HepG2 (cell line): ENCODE results near the gene PPM1M. TPM values are rescaled to one million over a fixed set of nuclear protein-coding genes. Genes with fewer than 3 reads are reported as not detected.

Experiments
- ATAC-seq: fragments of 200-7000 bp; cut with Tn5 transposase; 3 replicates; pipeline ENCODE4 v1.9.1; 2020; ENCODE audit warnings: mild to moderate bottlenecking, moderate library complexity
- BruUV-seq: library from RNA; stranded (reverse); fragments of 400-500 nt; replicated peaks from 2 replicates; lab custom pipeline; 2021; lab: Mats Ljungman, UMichigan
- CTCF ChIA-PET: fragments of 300-600 bp; formaldehyde crosslinking; extraction: SDS; loops from one replicate; lab custom pipeline; 2021; ENCODE audit warnings: low total read pairs, inconsistent platforms, low intra/inter-chr PET ratio; lab: Yijun Ruan, JAX
- POLR2A ChIA-PET: fragments of 350-600 bp; sonication (Branson Sonifier 250); formaldehyde crosslinking; loops from one replicate; lab custom pipeline; 2020; ENCODE audit warnings: antibody characterized with exemption, inconsistent platforms; lab: Yijun Ruan, JAX
- DNase-seq: peaks from one replicate; pipeline ENCODE4 v3.0.0-alpha.2; 2015; ENCODE audit warnings: low spot score
- FAIRE-seq: peaks from 3 replicates; lab custom pipeline; 2011; peaks lifted over from hg19 to GRCh38; lab: Jason Lieb, UNC
- H2AFZ ChIP-seq: one replicate; pipeline ENCODE4 v1.6.1; 2011; ENCODE audit warnings: low read length, inconsistent platforms
- H3K27ac ChIP-seq: fragments of 300-600 bp; 3 replicates; pipeline ENCODE4 v1.8.0; 2011; ENCODE audit warnings: mixed run types, mild to moderate bottlenecking, mixed read lengths, low read length, inconsistent platforms; ENCODE audit not compliant: insufficient read depth; ENCODE audit errors: extremely low read length
- H3K27me3 ChIP-seq, 2 experiments: fragments of 200-600 bp in 1 of 2; 2 replicates in 1 of 2; 3 replicates in 1 of 2; pipeline versions ENCODE4 v1.6.0 to v1.8.0; 2011; ENCODE audit warnings: low read length in 2 of 2, mild to moderate bottlenecking in 2 of 2, moderate library complexity in 2 of 2, inconsistent platforms in 1 of 2; ENCODE audit not compliant: insufficient read depth in 2 of 2, control insufficient read depth in 1 of 2
- H3K36me3 ChIP-seq, 2 experiments: fragments of 200-600 bp in 1 of 2; replicated peaks in 1 of 2; 2 replicates in 1 of 2; 3 replicates in 1 of 2; pipeline versions ENCODE4 v1.5.1 to v1.8.0; 2011; ENCODE audit warnings: low read length in 2 of 2, inconsistent platforms in 1 of 2; ENCODE audit not compliant: insufficient read depth in 2 of 2, control insufficient read depth in 1 of 2
- H3K4me1 ChIP-seq: 2 replicates; pipeline ENCODE4 v1.5.1; 2012; ENCODE audit warnings: low read length, inconsistent platforms; ENCODE audit not compliant: insufficient read depth
- H3K4me2 ChIP-seq: 2 replicates; pipeline ENCODE4 v1.6.0; 2011; ENCODE audit warnings: low read depth, low read length, inconsistent platforms
- H3K4me3 ChIP-seq, 3 experiments: fragments of 200-600 bp in 1 of 3; sonication (generic), shearing (Covaris generic) in 1 of 3; replicated peaks in 1 of 3; 2 replicates each; pipeline ENCODE4 v1.5.1; 2011 to 2016; ENCODE audit warnings: low read length in 3 of 3, inconsistent platforms in 2 of 3, low read depth in 2 of 3, mild to moderate bottlenecking in 2 of 3, control low read depth in 1 of 3, mixed read lengths in 1 of 3; ENCODE audit not compliant: insufficient read depth in 1 of 3
- H3K79me2 ChIP-seq: one replicate; pipeline ENCODE4 v1.6.1; 2011; ENCODE audit warnings: low read length, inconsistent platforms; ENCODE audit not compliant: insufficient read depth
- H3K9ac ChIP-seq: 2 replicates; pipeline ENCODE4 v1.6.0; 2011; ENCODE audit warnings: mild to moderate bottlenecking, low read depth, low read length, inconsistent platforms; ENCODE audit not compliant: insufficient read depth
- H3K9me3 ChIP-seq: 2 replicates; pipeline ENCODE4 v1.5.1; 2012; ENCODE audit warnings: mild to moderate bottlenecking, low read length
- H4K20me1 ChIP-seq: 2 replicates; pipeline ENCODE4 v1.6.0; 2011; ENCODE audit warnings: inconsistent platforms, mild to moderate bottlenecking, low read length, moderate library complexity; ENCODE audit not compliant: insufficient read depth
- AGO2 ChIP-seq: fragments of 200-400 bp; formaldehyde crosslinking; optimal IDR thresholded peaks from 2 replicates; pipeline ENCODE3; 2017; ENCODE audit warnings: mild to moderate bottlenecking, low read depth, low read length, moderate library complexity
- MYC ChIP-seq: sonication (generic); formaldehyde crosslinking; IDR thresholded peaks from 2 replicates; pipeline ENCODE4 v1.9.0; 2021; ENCODE audit warnings: missing genetic modification reagents, borderline replicate concordance
- NFATC3 ChIP-seq: sonication (generic); formaldehyde crosslinking; IDR thresholded peaks from 2 replicates; pipeline ENCODE4 v1.5.1; 2020; ENCODE audit warnings: mild to moderate bottlenecking, missing genetic modification reagents
- RBM22 ChIP-seq: fragments of 200-400 bp; formaldehyde crosslinking; optimal IDR thresholded peaks from 2 replicates; pipeline ENCODE3; 2017; ENCODE audit warnings: mild to moderate bottlenecking, low read length, moderate library complexity
- RFX1 ChIP-seq: fragments of 450-650 bp; IDR thresholded peaks from 2 replicates; pipeline ENCODE4 v1.6.1; 2017
- SCMH1 ChIP-seq: sonication (generic); formaldehyde crosslinking; IDR thresholded peaks from 2 replicates; pipeline ENCODE4 v1.9.0; 2021; ENCODE audit warnings: missing genetic modification reagents, mild to moderate bottlenecking, borderline replicate concordance
- ZNF530 ChIP-seq: sonication (generic); formaldehyde crosslinking; IDR thresholded peaks from 2 replicates; pipeline ENCODE4 v1.5.0; 2020; ENCODE audit warnings: low read depth, mild to moderate bottlenecking, missing genetic modification reagents
- ZNF569 ChIP-seq: sonication (generic); formaldehyde crosslinking; IDR thresholded peaks from 2 replicates; pipeline ENCODE4 v1.5.0; 2020; ENCODE audit warnings: mild to moderate bottlenecking, missing genetic modification reagents, moderate library complexity, borderline replicate concordance
- WGBS: methylation state at CpG from one replicate; pipeline ENCODE4 v1.1.6; 2017; ENCODE audit warnings: low lambda C conversion rate; 5-methylcytosine and 5-hydroxymethylcytosine counted together
- in situ Hi-C: cut with HindIII; loops from 2 replicates; pipeline ENCODE4 v1.10.0; 2017; ENCODE audit warnings: low pct_unique_long_range_greater_than_20kb; ENCODE audit not compliant: extremely low pct_ligation_motif_present
- intact Hi-C: fragments of 100-400 bp; cut with micrococcal nuclease; formaldehyde crosslinking; loops from one replicate; pipeline ENCODE4 v1.10.0; 2022; ENCODE audit not compliant: unreplicated experiment
- polyA plus RNA-seq, 8 experiments: library from polyadenylated mRNA; depleted of rRNA in 3 of 8; stranded (reverse) in 7 of 8; unstranded in 1 of 8; fragments of >200 nt; fragmentation: Illumina TruSeq in 4 of 8; extraction: Trizol in 4 of 8; gene quantifications; 2 replicates each; pipeline versions ENCODE4 v1.2.1 to v1.2.3, GENCODE V29; 2011 to 2016; ENCODE audit warnings: low read depth in 4 of 8, missing spikeins in 1 of 8, mixed read lengths in 1 of 8; ENCODE audit not compliant: insufficient read depth in 1 of 8
- total RNA-seq, 5 experiments: library from RNA; depleted of rRNA; stranded (reverse); fragments of >200 nt; fragmentation: Illumina TruSeq; extraction: Trizol; gene quantifications; 2 replicates each; pipeline ENCODE4 v1.2.3, GENCODE V29; 2016; ENCODE audit warnings: low read depth in 1 of 5

Gene PPM1M
- total and polyA plus RNA-seq, 2 of the 13 experiments (the other 11 are each of a cell fraction or from before 2014, with no cell fraction given) = 2.5 to 5.9 TPM

GRCh38 chr3:52248816-52249547, 3.4 kb downstream of the PPM1M start:
- DNase-seq = no peak
- H2AFZ ChIP-seq = no peak overlapping the region
- H3K27me3 ChIP-seq = no peaks in the 10 kb centered on the region
- BruUV-seq = no TSS peak
- H3K9me3 ChIP-seq = no peaks in the 10 kb centered on the region
- no peaks in the 10 kb centered on the region for H3K79me2 ChIP-seq
- H4K20me1 ChIP-seq = no peaks in the 10 kb centered on the region
- FAIRE-seq = no peak
- H3K4me2 ChIP-seq = no peak overlapping the region
- peaks cover 4 to 9% of the 10 kb centered on the region in 2 experiments; a peak in 4 of 5 replicates for H3K36me3 ChIP-seq
- in situ Hi-C loops (no loop called here), intact Hi-C loops (no loop called here)
- TF ChIP-seq RFX1 (peak; percentile 67), SCMH1 (CRISPR knock-in tag) (no peak), MYC (CRISPR knock-in tag) (no peak), AGO2 (peak; percentile 46), ZNF530 (CRISPR knock-in tag) (no peak), ZNF569 (CRISPR knock-in tag) (no peak)
- H3K4me1 ChIP-seq = peaks cover 33% of the 10 kb centered on the region
- WGBS = 87% methylated on average over 6 of the region's 10 CpGs
- ChIA-PET POLR2A (interaction anchor here (1.5 to 2.9 kb wide), 4 partner anchors 9 to 30 kb away, joined by 5 to 13 read pairs (median 8); partner anchors contain the start of genes TWF2 and WDR82), CTCF (no interaction called here)
- H3K4me3 ChIP-seq = no peak overlapping the region
- H3K27ac ChIP-seq = no peak overlapping the region
- ATAC-seq = peak; percentile 1; the same call in 1 of the 3 replicates
- H3K9ac ChIP-seq = no peak overlapping the region

GRCh38 chr3:52249683-52250082, 4.1 kb downstream of the PPM1M start:
- TF ChIP-seq RBM22 = peak; percentile 11
- no peak for TF ChIP-seq NFATC3 (CRISPR knock-in tag)
- TF ChIP-seq, all 625 proteins: peak for 1
- in situ Hi-C loops = no loop called here
- peaks cover 5 to 16% of the 10 kb centered on the region in 2 experiments; a peak in 4 of 5 replicates for H3K36me3 ChIP-seq
- no peaks in the 10 kb centered on the region for H4K20me1 ChIP-seq
- peaks cover 26% of the 10 kb centered on the region for H3K4me1 ChIP-seq
- WGBS = 94% methylated on average over 6 of the region's 6 CpGs
- ATAC-seq (no peak), DNase-seq (no peak), FAIRE-seq (no peak)
- no peak overlapping the region for H3K4me3 ChIP-seq
- intact Hi-C loops = no loop called here
- no peak overlapping the region for H3K4me2 ChIP-seq
- no peak overlapping the region for H3K27ac ChIP-seq
- no peaks in the 10 kb centered on the region for H3K27me3 ChIP-seq
- POLR2A ChIA-PET = interaction anchor here (1.0 to 2.9 kb wide), 5 partner anchors 9 to 40 kb away, joined by 4 to 13 read pairs (median 7); partner anchors contain the start of genes TWF2 and WDR82
- BruUV-seq = no TSS peak
- H3K9me3 ChIP-seq = no peaks in the 10 kb centered on the region
- H3K9ac ChIP-seq = no peak overlapping the region
- CTCF ChIA-PET = no interaction called here
- no peak overlapping the region for H2AFZ ChIP-seq
- H3K79me2 ChIP-seq = no peaks in the 10 kb centered on the region
